Tongue (tissue), 2 donors: ENCODE results near the gene IGF1R. TPM values are rescaled to one million over a fixed set of nuclear protein-coding genes. Genes with fewer than 3 reads are reported as not detected.

Source experiments
- DNase-seq: peaks from one replicate; pipeline ENCODE4 v3.0.0-alpha.2; 2015
- total RNA-seq: library from RNA; depleted of rRNA; stranded (reverse); fragments of >200 nt; gene quantifications from one replicate; pipeline ENCODE4 v1.2.3, GENCODE V29; 2014

The IGF1R gene
- total RNA-seq, 1 donor from 2014 or later, result 67.6 TPM

DNA sequence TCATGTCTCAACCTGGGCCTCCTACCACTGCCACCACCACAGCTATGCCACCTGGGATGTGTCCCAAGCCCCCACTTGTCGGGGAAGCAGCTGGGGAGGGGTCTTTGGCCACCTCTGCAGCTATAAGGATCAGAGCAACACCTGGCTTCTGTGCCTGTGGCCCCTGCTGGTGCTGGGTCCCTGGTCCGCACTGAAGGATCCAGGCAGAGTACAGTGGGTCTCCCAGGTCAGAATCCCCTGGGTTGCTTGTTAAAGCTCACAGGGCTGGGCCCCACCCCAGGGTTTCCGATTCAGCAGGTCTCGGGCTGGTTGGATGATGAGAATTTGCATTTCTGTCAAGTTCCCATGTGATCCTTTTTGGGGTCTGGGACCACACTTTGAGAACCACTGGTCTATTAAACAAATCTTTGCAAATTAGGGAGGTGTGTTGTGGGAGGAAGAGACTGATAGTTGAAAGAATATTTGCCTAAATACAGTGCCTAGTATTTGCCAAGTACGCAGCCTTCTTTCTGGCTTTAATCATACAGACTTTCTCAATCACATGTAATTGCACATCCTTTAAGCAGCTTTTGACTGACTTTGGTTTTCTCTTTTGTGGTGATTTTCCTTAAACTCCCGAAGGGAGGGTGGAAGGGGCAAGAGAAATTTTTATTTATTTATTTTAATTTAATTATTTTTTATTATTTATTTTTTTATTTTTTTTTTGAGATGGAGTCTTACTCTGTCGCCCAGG lies 127.3 kb downstream of the IGF1R start:
- no peak for DNase-seq

DNA sequence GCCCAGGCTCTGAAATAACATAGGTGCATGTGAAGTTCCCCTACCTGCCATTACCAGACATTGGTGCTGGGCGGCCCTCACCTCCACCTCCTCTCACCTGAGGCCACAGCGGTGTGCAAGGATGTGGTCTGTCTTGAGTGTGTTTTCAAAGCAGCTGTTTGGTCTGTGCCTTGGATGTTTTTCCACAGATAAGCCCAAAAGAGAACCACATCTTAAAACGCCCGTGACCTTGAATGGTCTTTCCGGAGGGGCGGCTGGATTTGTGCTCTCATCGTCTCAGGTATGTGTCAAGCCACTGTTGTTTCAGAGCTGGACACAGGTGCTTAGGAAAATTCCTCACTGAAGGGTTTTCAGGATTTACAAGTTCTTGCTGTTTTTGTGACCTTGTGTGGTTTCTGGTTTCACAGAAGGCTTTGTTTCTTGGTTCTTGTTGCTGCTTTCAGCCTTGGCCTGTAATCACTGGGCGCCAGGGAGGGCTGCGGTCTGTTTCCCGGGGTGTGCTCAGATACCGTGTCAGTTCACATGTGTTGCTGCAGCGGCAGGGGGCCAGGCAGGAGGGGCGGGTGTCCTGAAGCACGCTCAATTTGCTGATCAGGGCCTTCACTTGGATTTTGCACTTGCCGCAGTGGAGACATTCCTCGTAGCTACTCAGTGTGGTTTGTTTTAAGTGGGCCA lies 128.4 kb downstream of the IGF1R start:
- DNase-seq, result peak; percentile 70

DNA sequence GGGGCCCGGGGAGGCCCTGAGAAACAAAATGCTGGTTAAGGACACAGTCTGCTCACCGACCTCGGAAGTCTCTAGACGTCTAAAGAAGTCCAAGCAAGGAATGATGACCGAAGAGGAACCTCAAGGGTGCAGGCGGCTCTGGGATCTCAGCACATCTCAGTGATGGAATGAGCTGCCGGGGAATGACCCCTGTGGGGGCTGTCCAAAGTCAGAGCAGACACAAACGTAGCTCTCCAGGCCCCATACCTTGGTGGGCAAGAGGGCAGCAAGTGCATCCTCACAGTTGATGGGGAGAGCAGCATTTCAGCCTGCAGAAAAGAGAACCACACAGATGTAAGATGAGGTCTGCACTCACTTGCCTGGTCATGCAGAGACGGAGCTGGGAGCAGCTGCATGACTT lies 129.1 kb downstream of the IGF1R start:
- no peak for DNase-seq

DNA sequence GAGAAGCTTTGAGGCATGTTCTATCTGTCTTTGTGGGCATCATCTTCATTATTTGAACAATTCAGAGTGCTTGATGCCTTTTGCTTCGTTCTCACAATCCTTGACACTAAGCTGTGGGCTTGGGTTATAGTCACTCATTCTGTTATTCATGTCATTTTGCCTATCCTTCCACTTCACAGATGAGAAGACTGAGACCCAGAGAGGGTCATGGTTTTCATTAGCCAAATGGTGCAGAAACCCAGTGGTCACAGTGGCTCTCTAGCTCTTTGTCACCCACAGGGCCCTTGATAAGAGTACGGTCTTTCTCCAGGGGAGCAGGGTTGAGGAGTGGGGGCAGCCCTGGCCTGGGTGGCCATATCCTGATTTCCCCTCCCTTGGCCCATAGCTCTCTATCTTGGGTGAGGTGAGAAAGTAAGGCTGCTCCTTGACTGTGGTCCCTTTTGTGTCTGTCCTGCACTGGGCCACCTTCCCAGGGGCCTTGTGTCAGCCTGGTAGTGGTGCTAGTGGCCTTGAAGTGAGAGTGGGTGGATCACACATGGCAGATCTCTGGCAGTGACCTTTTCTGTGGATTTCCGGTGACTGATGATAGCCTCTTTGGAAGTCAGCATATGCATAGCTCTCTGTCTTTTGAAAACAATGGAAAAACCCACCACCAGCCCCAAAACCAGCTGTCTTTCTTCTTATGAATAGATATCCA lies 130.1 kb downstream of the IGF1R start:
- no peak for DNase-seq

DNA sequence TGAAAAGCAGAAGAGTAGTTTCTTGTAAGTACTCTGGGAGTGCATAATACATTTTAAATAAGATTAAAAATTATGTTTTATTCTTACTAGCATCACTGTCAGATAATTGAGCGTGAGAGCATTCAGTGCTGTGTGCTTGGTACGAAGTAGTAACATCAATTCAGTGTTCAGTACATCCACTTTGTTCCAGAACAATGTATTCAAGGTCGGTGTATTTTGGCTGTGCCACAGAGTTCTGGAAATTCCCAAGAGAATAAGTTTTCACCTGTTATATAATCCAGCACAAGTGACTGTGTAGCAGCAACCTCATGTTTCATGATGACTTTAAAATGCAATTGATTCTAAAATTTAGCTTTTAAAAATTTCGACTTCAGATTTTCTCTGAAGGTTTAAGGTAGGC lies 130.6 kb downstream of the IGF1R start:
- DNase-seq, result no peak

DNA sequence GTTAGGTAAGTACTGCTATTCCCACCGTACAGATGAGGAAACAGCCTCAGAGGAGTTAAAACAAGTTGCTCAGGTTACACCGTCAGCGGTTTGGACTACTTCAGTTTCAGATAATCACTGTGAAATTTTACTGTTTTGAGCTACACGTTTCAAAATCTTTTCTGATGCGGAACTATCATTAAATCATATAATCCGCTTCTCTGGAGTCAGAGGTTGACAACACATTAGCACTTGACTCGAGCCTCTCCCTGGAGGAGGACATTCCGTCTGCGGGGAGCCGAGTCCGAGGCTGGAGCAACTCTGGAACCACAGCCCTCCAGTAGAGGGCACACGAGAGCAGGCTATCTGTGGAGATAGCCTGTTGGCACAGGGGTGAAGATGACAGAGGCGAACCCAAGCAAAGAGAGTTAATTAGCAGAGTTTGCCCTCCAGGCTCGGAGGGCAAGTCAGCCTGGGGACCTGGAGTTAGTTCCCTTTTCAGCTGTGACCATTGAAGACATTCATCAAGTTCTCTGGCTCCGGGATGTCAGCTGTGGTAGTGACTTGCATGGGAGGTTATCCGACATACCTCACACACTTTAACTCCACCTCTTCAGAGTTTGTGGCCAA lies 131.2 kb downstream of the IGF1R start:
- DNase-seq, result peak; percentile 89

DNA sequence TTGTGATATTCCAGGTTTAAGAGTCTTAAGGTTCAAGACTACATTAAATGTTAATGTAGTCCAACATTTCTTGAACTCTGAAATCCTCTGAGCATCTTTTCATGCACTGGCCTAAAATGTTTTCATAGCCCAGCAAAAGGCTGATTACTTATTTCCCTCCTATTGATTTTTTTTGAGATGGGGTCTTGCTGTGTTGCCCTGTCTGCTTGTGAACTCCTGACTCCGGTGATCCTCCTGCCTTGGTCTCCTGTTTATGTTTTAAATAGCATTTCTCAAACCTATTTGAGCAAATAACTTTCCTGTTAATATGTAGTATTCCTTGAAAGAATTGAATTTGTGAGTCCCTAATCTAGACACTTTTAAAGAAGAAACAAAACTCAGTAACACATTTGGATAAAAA lies 133.5 kb downstream of the IGF1R start:
- no peak for DNase-seq

DNA sequence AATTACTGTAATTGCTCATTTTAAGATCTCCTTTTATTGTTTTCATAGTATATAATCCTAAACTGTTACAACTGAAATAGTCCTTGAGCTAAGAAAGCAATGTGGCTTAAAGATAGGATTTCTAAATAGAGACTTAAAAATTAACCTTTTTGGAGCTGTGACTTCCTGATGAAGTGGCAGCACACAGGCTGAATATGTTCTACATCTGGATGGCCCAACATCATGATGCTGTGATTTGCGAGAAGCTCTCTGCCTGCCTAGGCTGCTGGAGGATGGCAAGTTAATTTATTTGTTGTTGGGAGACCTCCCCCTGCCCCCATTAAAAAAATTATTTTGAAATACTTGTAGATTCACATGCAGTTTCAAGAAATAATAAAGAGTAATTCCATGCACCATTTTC lies 134.5 kb downstream of the IGF1R start:
- DNase-seq, result no peak

DNA sequence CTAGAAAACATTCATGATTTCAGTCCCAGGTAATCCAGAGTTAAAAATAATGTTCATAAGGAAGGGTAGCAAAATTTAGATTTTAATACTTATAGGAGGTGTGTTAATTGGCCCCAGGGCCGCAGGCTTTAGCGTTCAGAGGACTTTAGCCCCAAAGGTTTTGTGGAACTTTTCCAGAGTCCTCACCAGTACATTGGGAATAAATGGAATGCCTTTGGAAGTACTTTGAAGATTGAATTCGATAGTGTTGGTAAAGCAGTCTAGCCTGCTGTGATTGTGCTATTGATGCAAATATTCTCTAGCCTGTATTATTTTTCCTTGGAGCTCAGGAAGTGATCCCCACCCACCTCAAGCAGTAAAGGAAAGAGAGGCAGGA lies 137.1 kb downstream of the IGF1R start:
- no peak for DNase-seq

DNA sequence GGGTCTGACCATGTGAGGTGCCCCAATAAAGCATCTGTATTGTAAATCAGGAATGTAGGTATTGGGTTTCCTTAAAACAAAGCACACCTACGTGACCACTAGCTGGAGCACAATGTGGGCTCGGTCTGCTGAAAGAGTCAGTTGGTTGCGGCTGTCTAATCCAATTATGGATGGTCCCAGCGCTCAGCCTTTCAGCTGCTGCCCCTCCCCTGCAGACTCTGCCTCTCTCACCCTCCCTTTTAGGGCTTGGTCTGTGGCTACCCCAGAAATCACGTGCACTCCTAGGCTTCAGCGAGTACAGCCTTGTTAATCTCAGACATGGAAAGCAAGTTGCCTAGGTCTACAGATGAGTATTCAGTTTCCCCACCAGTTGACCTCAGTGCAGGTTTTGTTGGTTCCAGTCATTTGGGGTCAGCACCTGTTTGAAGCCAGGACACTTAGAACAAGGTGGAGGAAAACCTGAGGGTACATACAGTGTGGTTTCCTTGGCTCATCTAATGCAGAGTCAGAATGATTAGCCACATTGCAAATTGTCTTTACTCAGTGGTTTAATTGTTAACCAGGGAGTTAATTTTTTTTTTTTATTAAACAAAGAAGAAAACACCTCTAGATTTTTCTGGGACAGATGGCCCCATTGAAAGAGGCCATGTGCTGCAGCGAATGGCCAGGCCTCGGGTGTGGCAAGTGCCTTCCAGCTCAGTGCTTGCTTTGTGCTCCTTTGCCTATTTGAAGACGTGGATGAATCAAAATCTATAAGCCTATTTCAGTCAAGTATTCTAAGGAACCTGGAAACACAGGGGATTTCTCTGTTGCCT lies 137.7 kb downstream of the IGF1R start:
- DNase-seq, result peak; percentile 85

DNA sequence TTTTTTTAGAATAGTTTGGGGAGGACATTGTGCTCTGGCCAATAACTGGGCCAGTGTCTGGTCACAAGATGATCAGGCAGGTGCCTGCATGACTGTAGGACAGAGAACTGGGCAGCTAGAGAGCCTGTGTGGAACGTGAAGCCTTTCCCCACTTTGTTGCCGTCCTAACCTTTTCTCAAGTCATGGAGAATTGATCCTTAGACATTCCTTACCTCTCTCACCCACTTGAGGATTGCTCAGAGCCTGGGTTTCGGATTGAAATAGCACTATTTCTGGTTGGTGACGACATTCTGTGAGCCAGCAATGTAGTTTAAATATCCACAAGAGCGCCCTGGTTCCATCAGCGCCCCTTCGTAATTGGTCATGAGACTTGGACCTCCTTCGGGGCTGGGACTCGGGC lies 138.4 kb downstream of the IGF1R start:
- peak; percentile 49 for DNase-seq

DNA sequence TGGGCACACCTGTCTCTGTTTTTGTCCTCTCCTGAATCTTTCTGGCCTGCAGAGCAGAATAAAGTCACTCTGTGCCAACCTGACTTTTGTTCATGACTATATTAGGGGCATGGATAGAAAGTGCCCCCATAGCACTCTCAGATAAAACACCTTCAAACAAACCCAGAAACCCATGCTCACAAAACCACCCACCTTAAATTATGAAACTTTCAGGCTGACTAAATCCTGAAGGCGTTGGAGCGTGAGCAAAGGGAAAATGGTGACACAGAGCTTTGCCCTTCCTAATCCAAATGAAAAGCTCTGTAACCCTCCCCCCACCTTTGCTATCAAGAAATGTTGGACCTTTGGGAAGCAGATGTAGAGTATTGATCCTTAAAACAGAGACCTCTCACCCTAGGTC lies 138.9 kb downstream of the IGF1R start:
- no peak for DNase-seq

DNA sequence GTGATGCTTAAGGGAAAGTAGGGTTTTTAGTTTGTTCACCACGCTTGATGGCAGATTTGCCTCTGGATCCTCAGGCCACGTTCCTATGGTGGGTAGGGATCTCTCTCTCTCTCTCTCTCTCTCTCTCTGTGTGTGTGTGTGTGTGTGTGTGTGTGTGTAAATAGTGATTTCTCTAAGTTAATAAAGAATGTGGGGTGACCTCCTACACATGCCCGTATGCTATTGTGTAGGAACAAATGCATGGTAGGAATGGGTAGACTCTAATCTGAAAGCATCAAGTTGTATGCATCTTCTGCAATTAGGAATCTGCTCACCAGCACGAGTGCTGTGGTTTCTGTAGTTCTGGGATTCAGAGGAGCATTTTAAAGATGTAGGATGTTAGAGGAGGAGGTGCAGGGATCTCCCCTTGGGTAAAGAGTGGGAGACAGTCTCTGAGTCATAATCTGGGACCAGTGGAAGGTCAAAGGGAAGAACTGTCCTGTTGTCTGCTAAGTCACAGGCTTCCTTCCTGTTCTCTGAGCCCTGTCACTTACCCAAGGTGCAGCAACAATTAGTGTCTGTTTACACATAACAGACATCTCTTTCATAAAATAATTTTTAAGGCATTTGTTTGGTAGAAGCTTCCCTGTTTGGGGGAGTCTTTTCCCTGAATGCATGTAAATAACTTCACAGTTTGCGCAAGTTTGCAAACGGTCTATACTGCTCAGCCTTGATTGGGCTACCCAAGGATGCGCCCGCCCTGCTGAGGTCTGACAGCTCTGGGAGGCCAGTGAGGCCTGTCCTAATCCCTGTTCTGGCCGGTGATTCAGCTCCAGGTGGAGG lies 139.8 kb downstream of the IGF1R start:
- peak; percentile 57 for DNase-seq

DNA sequence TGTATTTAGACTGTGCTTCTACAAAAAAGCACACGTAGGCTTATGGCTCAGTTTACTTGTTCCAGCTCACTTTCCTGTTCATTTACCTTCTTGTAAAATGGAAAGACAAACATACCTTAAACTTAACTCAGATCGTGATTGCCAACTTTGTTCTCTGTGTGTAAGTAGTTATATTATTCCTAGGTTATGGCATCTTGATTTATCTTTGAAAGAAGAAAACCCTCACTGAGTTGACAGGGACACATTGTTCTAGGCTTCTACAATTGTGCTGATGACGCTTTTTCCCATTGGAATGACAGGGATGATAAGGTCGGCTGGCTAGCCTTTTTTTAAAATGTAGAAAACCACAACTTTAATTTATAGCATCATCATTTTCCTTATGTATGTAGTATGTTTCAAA lies 140.7 kb downstream of the IGF1R start:
- no peak for DNase-seq

DNA sequence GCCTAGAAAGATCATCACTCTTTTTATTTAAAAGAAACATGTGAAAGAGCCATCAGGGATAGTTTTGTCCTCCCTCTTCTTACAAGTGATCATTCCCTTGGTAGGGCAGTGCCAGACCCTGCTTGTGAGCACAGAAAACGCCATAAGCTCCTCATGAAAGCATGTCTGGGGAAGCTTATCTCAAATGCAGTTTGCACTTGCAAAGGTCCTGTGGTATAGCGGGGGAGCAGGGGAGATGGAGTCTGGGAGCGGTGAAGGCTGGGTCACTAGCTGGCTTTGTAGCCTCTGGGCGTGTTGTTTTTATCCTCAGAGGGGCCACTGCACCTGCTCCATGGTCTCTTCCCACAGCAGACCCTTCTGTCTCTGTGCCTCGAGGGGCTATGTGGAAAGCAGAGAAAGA lies 141.9 kb downstream of the IGF1R start:
- DNase-seq, result no peak

DNA sequence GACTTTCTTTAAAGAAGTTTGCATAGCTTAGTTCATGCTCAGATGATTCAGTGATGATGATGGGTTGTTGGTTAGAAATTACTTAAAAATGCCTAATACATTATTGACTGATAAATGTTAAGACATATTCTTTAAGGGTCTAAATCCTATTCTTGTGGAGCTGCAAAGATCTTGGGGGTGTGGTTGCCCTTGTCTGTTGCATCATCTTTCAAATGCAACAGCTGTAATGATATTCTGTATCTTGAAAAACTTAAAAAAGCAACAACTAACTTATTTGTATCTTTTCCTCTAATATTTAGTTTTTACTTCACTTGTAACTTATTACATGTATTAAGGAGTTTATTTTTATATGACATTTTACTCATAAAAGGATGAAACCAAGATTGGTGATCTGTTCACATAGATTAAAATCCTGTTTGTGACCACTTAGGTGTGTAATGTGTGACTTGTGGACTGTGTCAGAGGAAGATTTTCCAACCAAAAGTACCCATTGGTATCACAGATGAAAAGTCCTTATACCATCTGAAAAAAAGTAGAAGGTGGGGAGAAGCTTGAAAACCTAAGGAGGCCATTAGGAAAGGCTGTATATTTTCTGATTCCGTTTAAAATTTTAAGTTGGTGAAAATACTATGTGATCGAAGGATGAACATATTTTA lies 142.8 kb downstream of the IGF1R start:
- no peak for DNase-seq

DNA sequence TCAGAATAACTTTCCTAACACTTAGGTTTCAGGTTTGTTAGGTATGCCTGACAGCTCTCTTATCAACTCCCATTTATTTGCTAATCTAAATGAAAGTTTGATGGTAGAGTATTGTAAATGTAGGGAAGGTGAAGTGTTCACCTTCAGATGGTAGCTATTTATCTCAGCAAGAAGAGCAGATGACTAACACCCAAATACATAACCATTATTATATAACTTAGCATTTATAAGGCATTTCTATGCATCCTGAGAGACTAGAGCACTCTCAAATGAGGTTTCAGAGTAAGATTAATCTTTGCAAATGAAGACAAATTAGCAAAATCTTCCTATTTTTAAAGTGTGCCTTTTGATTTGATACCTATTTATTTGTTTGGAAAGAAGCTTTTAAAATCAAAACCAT lies 143.8 kb downstream of the IGF1R start:
- no peak for DNase-seq

DNA sequence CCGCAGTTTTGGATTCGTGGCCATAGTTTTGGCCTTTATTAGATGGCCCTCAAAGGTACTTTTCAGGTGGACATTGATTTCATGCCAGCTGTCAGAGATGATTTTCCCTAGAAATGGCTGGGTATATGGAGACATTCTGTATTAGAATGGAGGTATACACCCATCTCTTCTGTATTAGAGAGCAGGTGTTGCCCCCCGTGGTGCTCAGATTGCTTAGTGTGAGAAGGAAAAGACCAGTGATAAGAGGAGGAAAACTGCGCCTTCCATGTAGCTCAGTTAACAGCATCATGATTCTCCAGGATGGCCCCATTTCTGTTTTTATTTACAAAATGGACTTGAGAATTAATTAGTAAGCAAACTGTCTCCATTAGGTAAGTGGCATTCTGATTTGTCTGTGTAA lies 145.9 kb downstream of the IGF1R start:
- no peak for DNase-seq

DNA sequence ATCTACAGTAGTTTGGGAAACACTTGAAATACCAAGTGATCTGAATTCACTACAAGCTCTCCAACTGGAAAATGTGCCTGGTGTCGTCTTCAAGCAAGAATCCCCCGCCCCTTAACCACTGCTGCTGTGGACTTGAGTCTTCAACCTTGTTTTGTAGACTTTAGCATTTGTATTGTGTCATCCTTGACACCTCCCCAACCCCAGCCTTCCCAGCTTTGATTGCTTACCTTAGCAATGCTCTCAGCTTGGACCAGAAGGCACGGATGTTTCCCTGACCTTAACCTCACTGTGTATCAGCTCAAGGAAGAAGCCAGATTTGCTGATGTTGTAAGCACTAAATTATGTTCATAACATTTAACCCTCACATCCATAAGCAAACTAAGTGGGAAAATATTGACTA lies 146.4 kb downstream of the IGF1R start:
- no peak for DNase-seq

DNA sequence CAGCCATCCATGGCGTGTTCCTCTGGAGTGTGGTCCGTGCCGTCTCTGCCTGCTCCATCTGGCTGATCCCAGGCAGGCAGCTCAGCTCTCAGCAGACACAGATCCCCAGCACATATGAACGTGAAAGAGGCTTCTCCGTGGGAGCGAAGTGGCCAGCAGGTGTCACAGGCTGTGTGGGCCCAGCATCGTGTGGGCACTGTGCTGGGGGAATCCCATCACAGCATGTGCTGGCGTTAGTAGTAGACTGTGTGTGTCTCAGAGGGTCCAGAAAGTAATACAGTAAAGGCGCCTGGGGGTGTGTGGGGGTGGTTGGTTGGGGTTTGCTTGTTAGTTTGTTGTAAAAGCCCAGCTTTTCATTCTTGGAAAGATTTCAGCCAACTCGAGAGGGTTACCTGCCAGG lies 147.6 kb downstream of the IGF1R start:
- no peak for DNase-seq
